Caco-2 (cell line): ENCODE data around the gene SKAP1. TPM values are rescaled to one million over a fixed set of nuclear protein-coding genes. Genes with fewer than 3 reads are reported as not detected.

Source experiments
- BruUV-seq: library from RNA; stranded (reverse); fragments of 400-500 nt; replicated peaks from 2 replicates; lab custom pipeline; 2021; lab: Mats Ljungman, UMichigan
- CTCF ChIA-PET: fragments of 300-600 bp; sonication (Branson Sonifier 250); formaldehyde crosslinking; loops from one replicate; lab custom pipeline; 2022; ENCODE audit warnings: antibody characterized with exemption; lab: Charles Lee
- POLR2A ChIA-PET: fragments of 300-600 bp; sonication (Branson Sonifier 250); formaldehyde crosslinking; loops from one replicate; lab custom pipeline; 2022; ENCODE audit warnings: antibody characterized with exemption; lab: Charles Lee
- DNase-seq, 2 experiments: peaks; one replicate each; pipeline versions ENCODE4 v3.0.0 to v3.0.0-alpha.2; 2020 to 2022
- H3K27me3 ChIP-seq: replicated peaks from 2 replicates; pipeline ENCODE4 v1.6.0; 2011; ENCODE audit warnings: low read length; ENCODE audit not compliant: control insufficient read depth, insufficient read depth
- H3K36me3 ChIP-seq: 2 replicates; pipeline ENCODE4 v1.5.1; 2011; ENCODE audit warnings: low read length; ENCODE audit not compliant: control insufficient read depth, insufficient read depth
- H3K4me1 ChIP-seq: fragments of 250-450 bp; sonication (Bioruptor Pico); 2 replicates; pipeline ENCODE4 v1.5.1; 2020; ENCODE audit warnings: mild to moderate bottlenecking
- H3K4me3 ChIP-seq: 2 replicates; pipeline ENCODE4 v1.5.1; 2011; ENCODE audit warnings: low read depth, mild to moderate bottlenecking, control low read depth, low read length
- H3K9me3 ChIP-seq: fragments of 250-450 bp; sonication (Bioruptor Pico); 2 replicates; pipeline ENCODE4 v1.5.1; 2020; ENCODE audit warnings: mild to moderate bottlenecking, moderate library complexity
- H3K27ac Mint-ChIP-seq: one replicate; pipeline ENCODE4 v1.8.0; 2022; ENCODE audit warnings: mixed read lengths; ENCODE audit not compliant: unreplicated experiment
- H3K27me3 Mint-ChIP-seq: one replicate; pipeline ENCODE4 v1.8.0; 2022; ENCODE audit warnings: mixed read lengths; ENCODE audit not compliant: insufficient read depth, unreplicated experiment
- H3K36me3 Mint-ChIP-seq: one replicate; pipeline ENCODE4 v1.8.0; 2022; ENCODE audit warnings: mild to moderate bottlenecking, mixed read lengths; ENCODE audit not compliant: insufficient read depth, unreplicated experiment
- H3K4me1 Mint-ChIP-seq: one replicate; pipeline ENCODE4 v1.8.0; 2022; ENCODE audit warnings: low read depth, mixed read lengths; ENCODE audit not compliant: unreplicated experiment
- H3K4me3 Mint-ChIP-seq: one replicate; pipeline ENCODE4 v1.8.0; 2022; ENCODE audit warnings: mild to moderate bottlenecking, moderate library complexity, mixed read lengths; ENCODE audit not compliant: unreplicated experiment
- H3K9me3 Mint-ChIP-seq: one replicate; pipeline ENCODE4 v1.8.0; 2022; ENCODE audit warnings: mixed read lengths; ENCODE audit not compliant: unreplicated experiment
- CTCF ChIP-seq, 2 experiments: fragments of 200-600 bp in 1 of 2; IDR thresholded peaks; 1 replicate in 1 of 2; 2 replicates in 1 of 2; pipeline versions ENCODE4 v1.5.1 to v1.8.0; 2011 to 2022; ENCODE audit warnings: antibody characterized with exemption in 1 of 2, control low read depth in 1 of 2, inconsistent platforms in 1 of 2, low read depth in 1 of 2, low read length in 1 of 2, mild to moderate bottlenecking in 1 of 2, moderate library complexity in 1 of 2; ENCODE audit not compliant: insufficient read depth in 1 of 2, severe bottlenecking in 1 of 2, unreplicated experiment in 1 of 2
- intact Hi-C: fragments of 100-400 bp; cut with micrococcal nuclease; formaldehyde crosslinking; loops from one replicate; pipeline ENCODE4 v1.10.0; 2022; ENCODE audit not compliant: unreplicated experiment
- total RNA-seq: library from RNA; stranded (reverse); gene quantifications from 2 replicates; pipeline ENCODE4 v1.2.3, GENCODE V29; 2022

The SKAP1 gene
- total RNA-seq, 1 experiment from 2014 or later: 0.70 TPM

- BruUV-seq: no TSS peak
- Mint-ChIP-seq H3K4me3 (no peak overlapping the region), H3K36me3 (no peaks in the 10 kb centered on the region), H3K4me1 (no peaks in the 10 kb centered on the region), H3K9me3 (no peaks in the 10 kb centered on the region), H3K27me3 (peaks cover 18% of the 10 kb centered on the region), H3K27ac (no peak overlapping the region)
- Histone ChIP-seq H3K27me3 (no peaks in the 10 kb centered on the region), H3K9me3 (no peaks in the 10 kb centered on the region), H3K36me3 (no peaks in the 10 kb centered on the region), H3K4me3 (no peak overlapping the region), H3K4me1 (no peaks in the 10 kb centered on the region)
- ChIA-PET CTCF (interaction anchor here (1.0 to 1.8 kb wide), 4 partner anchors 25 to 280 kb away, joined by 3 to 7 read pairs (median 4); no protein-coding TSS in a partner anchor), POLR2A (no interaction called here)
- no peak for DNase-seq
- no peak for TF ChIP-seq CTCF (IDR thresholded peaks at IDR 0.05; ENCODE audit: insufficient read depth in 1 of 2, low read depth in 1 of 2, low read length in 1 of 2, severe bottlenecking in 1 of 2, unreplicated experiment in 1 of 2)
- intact Hi-C loops: loop anchor here (10.0 kb wide), 2 partner anchors 178 to 308 kb away; no protein-coding TSS in a partner anchor
These were observed 96.9 kb downstream of the SKAP1 start for GRCh38 chr17:48333034-48333530.

DNA sequence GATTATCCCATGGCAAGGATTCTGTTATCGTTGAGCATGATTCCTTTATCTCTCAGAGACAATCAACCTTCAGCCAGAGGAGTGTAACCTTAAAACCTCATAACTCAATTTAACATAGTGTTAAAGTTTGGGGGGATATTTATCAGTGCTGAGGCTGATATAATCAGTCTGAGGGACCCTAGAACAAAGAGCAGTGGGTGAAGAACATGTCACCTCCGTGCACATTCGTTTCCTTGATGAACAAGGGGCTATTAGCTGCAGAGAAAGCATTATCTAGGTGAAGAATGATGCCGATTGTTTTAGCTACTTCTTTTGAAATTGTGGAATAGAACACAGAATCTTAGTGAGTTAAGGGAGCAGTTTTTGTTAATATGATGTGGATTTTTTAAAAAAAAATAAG lies 99.1 kb downstream of the SKAP1 start:
- DNase-seq: no peak
- no peaks in the 10 kb centered on the region for H3K4me1 ChIP-seq
- TF ChIP-seq CTCF (IDR thresholded peaks at IDR 0.05; ENCODE audit: insufficient read depth in 1 of 2, low read depth in 1 of 2, low read length in 1 of 2, severe bottlenecking in 1 of 2, unreplicated experiment in 1 of 2): no peak
- H3K27ac Mint-ChIP-seq: no peak overlapping the region
- no peaks in the 10 kb centered on the region for H3K36me3 ChIP-seq
- H3K27me3 ChIP-seq: no peaks in the 10 kb centered on the region
- H3K4me3 Mint-ChIP-seq: no peak overlapping the region
- ChIA-PET CTCF (interaction anchor here (0.6 to 1.0 kb wide), 3 partner anchors 67 to 348 kb away, joined by 3 to 4 read pairs (median 4); no protein-coding TSS in a partner anchor), POLR2A (no interaction called here)
- no peaks in the 10 kb centered on the region for H3K9me3 ChIP-seq
- peaks cover 9% of the 10 kb centered on the region for H3K27me3 Mint-ChIP-seq
- H3K4me1 Mint-ChIP-seq: no peaks in the 10 kb centered on the region
- H3K4me3 ChIP-seq: no peak overlapping the region
- H3K9me3 Mint-ChIP-seq: no peaks in the 10 kb centered on the region
- no TSS peak for BruUV-seq
- no peaks in the 10 kb centered on the region for H3K36me3 Mint-ChIP-seq
- intact Hi-C loops: loop anchor here (10.0 kb wide), 2 partner anchors 176 to 306 kb away; no protein-coding TSS in a partner anchor

DNA sequence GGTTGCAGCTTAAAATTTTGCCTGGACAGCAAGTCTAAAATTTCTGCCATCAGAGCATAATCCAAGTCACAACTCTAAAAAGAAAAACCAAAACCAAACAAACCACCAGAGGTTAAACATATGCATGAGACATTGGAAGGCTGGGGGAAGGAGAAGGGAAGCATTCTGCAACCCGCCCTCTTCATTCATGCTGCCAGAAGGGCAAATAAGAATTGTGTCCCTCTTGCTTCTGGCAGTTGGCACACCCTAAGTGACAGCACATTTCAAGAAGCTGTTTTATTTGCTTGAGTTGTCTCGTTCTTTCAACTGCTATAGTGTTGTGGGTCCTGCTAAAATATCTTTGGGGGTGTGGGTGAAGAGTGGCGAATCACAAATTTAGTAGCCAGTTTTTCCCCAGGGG lies 99.6 kb downstream of the SKAP1 start:
- no peak for DNase-seq
- Mint-ChIP-seq H3K4me1 (no peaks in the 10 kb centered on the region), H3K27me3 (peaks cover 7% of the 10 kb centered on the region), H3K9me3 (no peaks in the 10 kb centered on the region), H3K4me3 (no peak overlapping the region), H3K36me3 (no peaks in the 10 kb centered on the region), H3K27ac (no peak overlapping the region)
- Histone ChIP-seq H3K36me3 (no peaks in the 10 kb centered on the region), H3K9me3 (no peaks in the 10 kb centered on the region), H3K4me1 (no peaks in the 10 kb centered on the region), H3K27me3 (no peaks in the 10 kb centered on the region), H3K4me3 (no peak overlapping the region)
- no TSS peak for BruUV-seq
- ChIA-PET CTCF (interaction anchor here (0.6 to 1.0 kb wide), 2 partner anchors 115 to 349 kb away, joined by 3 to 4 read pairs; no protein-coding TSS in a partner anchor), POLR2A (no interaction called here)
- no peak for TF ChIP-seq CTCF (IDR thresholded peaks at IDR 0.05; ENCODE audit: insufficient read depth in 1 of 2, low read depth in 1 of 2, low read length in 1 of 2, severe bottlenecking in 1 of 2, unreplicated experiment in 1 of 2)
- intact Hi-C loops: loop anchor here (10.0 kb wide), 2 partner anchors 176 to 306 kb away; no protein-coding TSS in a partner anchor
